H7 (cell line): Measurements from ENCODE around the gene BRINP2. TPM values are rescaled to one million over a fixed set of nuclear protein-coding genes. Genes with fewer than 3 reads are reported as not detected.

Experiments used
- DNase-seq: peaks from one replicate; pipeline ENCODE4 v3.0.0; 2012
- H3K27me3 ChIP-seq: 2 replicates; pipeline ENCODE4 v1.6.0; 2011; ENCODE audit warnings: mild to moderate bottlenecking, low read length; ENCODE audit not compliant: control insufficient read depth, insufficient read depth
- H3K36me3 ChIP-seq: replicated peaks from 2 replicates; pipeline ENCODE4 v1.5.1; 2011; ENCODE audit warnings: low read length; ENCODE audit not compliant: control insufficient read depth, insufficient read depth
- H3K4me3 ChIP-seq: 2 replicates; pipeline ENCODE4 v1.5.1; 2011; ENCODE audit warnings: low read depth, mild to moderate bottlenecking, control low read depth, low read length, moderate library complexity; ENCODE audit not compliant: insufficient read depth
- total RNA-seq: library from RNA; depleted of rRNA; stranded (reverse); fragments of >200 nt; shearing (Covaris generic); gene quantifications from 2 replicates; pipeline ENCODE4 v1.2.3, GENCODE V29; 2014

The BRINP2 gene
- total RNA-seq, 1 experiment from 2014 or later = not detected

- no peaks in the 10 kb centered on the region for H3K36me3 ChIP-seq
- H3K4me3 ChIP-seq = no peak overlapping the region
- DNase-seq = no peak
- H3K27me3 ChIP-seq = no peaks in the 10 kb centered on the region
Observed at GRCh38 chr1:177145106-177146070, 25.4 kb upstream of the BRINP2 start.

GRCh38 chr1:177146499-177146898 lies 24.3 kb upstream of the BRINP2 start:
- Histone ChIP-seq H3K36me3 (no peaks in the 10 kb centered on the region), H3K27me3 (no peaks in the 10 kb centered on the region), H3K4me3 (no peak overlapping the region)
- DNase-seq = no peak

DNA sequence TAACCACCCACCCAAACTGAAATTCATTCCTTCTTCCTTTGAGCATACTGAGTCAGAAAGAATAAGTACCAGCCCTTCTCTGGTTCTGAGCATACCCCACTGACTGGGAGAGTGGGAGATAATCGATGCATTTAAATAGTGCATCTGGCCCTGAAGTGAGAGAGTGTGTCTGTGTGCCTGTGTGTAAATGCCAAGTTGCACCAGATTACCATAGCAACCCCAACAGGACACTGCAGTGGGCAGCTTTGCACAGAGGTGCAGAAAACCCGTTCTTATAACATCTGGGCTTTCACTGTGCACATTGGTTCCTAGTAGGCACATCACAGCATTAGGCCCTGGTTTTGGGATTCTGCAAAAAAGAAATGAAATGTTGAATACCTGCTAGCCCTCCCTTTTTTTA lies 8.5 kb upstream of the BRINP2 start:
- no peak overlapping the region for H3K4me3 ChIP-seq
- peaks cover 52% of the 10 kb centered on the region for H3K27me3 ChIP-seq
- DNase-seq = no peak
- no peaks in the 10 kb centered on the region for H3K36me3 ChIP-seq

DNA sequence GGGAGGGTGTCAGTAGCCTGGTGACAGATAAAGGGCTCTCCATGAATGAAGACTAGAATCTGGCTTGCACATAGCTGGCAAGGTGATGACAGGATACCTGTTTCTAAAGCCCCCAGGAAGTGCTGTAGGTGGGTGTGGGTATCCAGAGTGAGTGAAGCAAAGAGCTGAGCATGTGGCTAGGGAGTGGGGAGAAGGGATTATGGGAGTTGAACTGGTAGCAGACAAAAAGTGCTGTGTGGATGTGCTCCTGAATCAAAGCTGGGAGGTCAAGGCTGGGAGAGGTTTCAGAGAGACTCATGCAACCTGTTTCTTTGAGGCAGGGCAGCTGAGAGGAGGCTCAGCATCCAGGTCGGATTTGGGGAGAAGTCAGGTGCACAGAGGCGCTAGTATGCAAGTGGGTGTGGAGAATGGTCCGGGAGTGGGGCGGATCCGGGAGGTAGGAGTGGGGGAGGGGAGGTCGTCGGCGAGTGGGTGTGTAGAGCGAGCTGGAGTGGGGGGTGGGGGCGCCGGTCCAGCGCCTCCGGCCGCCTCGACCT lies 6.8 kb upstream of the BRINP2 start:
- H3K27me3 ChIP-seq = peaks cover 68% of the 10 kb centered on the region
- no peak for DNase-seq
- no peaks in the 10 kb centered on the region for H3K36me3 ChIP-seq
- peak overlapping the region; percentile 71 for H3K4me3 ChIP-seq

DNA sequence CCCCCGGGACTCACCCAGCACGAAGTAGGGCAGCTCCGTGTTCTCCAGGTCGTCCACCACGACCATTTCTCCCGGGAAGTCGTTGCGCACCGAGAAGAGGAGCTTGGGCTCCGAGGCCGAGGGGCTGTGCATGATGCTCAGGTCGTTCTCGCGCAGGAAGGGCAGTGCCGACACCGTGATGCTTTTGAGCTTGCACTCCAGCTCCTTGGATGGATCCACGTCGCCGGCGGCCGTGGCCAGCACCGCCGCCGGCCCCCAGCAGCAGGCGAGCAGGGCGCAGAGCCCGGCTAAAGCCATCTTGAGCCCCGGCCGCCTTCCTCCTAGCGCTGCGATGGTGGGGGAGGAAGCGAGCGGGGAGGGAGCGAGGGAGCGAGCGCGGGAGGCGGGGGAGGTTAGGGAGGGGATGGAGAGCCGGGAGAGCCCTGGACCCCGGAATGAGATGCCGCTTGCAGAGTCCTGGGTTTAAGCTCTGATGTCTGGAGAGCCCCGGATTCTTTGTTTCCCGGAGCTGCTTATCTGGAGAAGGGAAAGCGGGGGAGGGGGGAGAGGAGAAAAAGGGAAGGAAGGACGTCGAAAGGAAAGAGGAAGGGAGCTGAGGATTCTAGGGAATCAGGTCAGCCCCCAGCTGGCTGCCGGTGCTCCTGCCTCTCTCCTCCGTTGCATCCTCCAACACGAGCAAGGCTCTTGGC lies 6.2 kb upstream of the BRINP2 start, which contains the start of gene ASTN1:
Gene ASTN1, minus strand, starts transcription at position 333 of the 689 bp plus-strand sequence. Its CDS starts 36 bp downstream, at position 297.
- peak; percentile 86 for DNase-seq
- Histone ChIP-seq H3K36me3 (no peaks in the 10 kb centered on the region), H3K27me3 (peaks cover 74% of the 10 kb centered on the region), H3K4me3 (peak within 1 kb of the TSS; percentile 71)

DNA sequence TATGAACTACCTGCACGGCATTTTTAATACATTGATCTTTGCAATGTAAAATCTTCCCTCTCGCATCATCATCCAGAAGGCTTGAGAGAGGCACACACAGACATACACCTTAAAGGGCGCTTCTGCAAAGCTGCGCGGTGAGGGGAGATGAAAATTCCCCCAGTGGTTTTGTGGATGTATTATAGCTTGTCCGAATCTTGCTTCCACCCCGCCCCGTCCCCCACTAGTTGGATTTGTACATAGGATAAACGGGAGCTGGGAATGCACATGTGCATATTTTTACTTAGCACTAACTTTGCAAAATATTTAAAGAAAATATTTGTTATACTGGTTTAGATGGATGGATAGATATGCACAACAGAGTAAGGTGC lies 5.7 kb upstream of the BRINP2 start:
- Histone ChIP-seq H3K4me3 (peak overlapping the region; percentile 71), H3K36me3 (no peaks in the 10 kb centered on the region), H3K27me3 (peaks cover 80% of the 10 kb centered on the region)
- no peak for DNase-seq

GRCh38 chr1:177171536-177172123 lies 872 bp downstream of the BRINP2 start:
- DNase-seq = no peak
- no peak overlapping the region; the same call in 1 of the 2 replicates for H3K4me3 ChIP-seq
- H3K36me3 ChIP-seq = no peaks in the 10 kb centered on the region
- peaks cover 87% of the 10 kb centered on the region for H3K27me3 ChIP-seq

DNA sequence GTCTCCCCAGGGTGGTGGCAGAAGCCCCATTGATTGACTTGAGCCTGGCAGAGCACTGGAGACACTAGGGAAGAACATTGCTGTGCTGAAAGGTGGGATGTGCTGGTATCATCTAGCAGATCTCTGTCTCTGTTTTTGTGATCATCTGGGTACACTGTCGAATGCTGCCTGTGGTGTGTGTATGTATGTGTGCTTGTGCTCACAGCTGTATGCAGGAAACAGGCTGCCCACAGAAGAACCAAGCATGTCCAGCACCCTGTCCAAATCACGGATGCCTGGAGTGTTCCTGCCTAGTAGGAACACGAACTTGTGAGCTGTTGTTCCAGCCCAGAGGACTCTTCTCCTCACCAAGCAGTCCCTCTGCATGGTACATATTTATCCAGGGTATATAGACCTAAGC lies 1.5 kb downstream of the BRINP2 start:
- no peak overlapping the region for H3K4me3 ChIP-seq
- peaks cover 85% of the 10 kb centered on the region for H3K27me3 ChIP-seq
- no peak for DNase-seq
- H3K36me3 ChIP-seq = no peaks in the 10 kb centered on the region

DNA sequence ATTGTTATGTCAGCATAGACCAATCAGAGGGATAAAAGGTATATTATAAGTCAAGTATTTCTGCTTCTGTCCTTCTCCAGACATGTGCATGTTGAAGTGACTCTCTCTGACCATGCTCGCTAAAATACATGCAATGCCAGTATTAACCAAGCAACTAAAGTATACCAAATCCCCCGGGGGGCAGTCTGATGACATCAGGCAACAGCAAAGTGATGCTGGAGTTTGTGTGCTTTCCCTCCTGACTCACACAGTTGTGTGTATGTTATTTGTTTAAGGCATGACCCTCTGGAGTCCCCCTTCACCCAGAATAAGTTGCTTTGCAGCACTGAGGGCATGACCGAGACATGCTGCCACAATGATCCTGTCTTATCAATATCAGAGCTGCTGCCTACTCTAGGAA lies 2.1 kb downstream of the BRINP2 start:
- no peaks in the 10 kb centered on the region for H3K36me3 ChIP-seq
- no peak overlapping the region for H3K4me3 ChIP-seq
- DNase-seq = no peak
- peaks cover 86% of the 10 kb centered on the region for H3K27me3 ChIP-seq

DNA sequence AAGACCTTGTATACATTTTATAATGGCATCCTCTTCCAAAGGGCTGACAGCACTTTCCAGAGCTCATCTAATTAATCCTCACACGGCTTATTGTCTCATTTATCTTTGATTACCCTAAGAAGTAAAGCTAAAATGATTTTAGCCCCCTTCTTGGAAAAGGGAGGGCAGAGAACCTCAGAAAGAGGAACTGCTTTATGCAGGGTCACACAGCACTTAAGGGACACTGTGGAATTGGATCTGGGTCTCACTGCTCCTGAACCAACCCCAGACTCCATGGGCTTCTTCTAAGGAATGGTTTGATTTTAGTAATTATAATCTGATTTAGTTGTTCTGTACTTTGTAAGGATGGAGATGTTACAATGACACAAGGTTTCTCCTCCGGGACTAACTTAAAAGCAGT lies 3.2 kb downstream of the BRINP2 start:
- H3K4me3 ChIP-seq = no peak overlapping the region
- DNase-seq = no peak
- H3K36me3 ChIP-seq = no peaks in the 10 kb centered on the region
- H3K27me3 ChIP-seq = peaks cover 85% of the 10 kb centered on the region

DNA sequence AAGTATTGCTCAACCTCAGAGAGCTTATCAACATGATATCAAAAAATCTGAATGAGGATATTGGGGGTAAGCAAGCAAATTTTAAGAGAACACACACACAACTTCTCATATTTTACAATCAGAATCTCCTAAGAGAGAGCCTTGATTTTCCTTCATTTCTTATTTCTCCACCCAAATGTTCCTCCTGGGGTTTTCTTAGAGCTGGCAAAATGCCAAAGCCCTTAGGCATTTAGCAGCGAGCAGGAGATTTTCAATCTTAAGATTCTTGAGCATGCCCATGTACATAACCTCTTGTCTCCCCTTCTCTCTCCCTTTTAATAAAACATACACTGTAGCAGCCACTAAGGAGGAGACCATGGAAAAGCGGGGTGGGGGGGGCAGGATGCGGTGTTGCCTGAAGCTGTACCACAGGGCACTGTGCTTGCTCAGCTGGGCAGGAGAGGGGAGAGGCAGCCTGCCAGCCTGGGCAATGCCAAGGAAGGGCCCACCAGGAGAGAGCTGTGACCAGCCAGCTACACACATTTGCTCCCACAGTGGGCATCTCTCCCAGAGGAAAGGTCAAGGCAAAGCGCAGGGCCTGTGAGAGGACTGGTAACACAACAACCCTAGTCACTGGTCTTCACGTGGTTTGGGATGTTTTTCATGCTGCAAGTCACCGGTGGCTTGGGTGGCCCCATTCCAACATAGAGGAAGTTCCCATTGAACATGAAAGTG lies 4.3 kb downstream of the BRINP2 start:
- Histone ChIP-seq H3K36me3 (no peaks in the 10 kb centered on the region), H3K27me3 (peaks cover 85% of the 10 kb centered on the region), H3K4me3 (no peak overlapping the region)
- no peak for DNase-seq

DNA sequence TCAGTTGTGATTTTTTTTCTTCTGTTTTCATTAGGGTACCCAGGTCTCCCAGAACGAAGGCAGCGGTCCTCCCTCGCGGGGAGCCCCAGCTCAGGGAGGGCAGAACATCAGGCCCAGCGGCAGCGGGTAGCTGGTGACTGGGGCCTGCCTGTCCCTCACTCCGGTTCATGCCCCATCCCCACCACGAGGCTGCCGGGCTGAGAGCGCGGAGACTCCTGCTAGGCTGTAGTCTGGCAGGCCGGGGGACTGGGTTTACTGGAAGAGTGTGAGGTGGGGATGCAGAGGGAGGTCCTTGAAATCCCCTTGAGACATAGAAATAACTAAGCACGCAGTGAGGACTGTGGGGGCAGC lies 10.5 kb downstream of the BRINP2 start:
- Histone ChIP-seq H3K36me3 (no peaks in the 10 kb centered on the region), H3K4me3 (peak overlapping the region; percentile 41; the same call in 1 of the 2 replicates), H3K27me3 (peaks cover 49% of the 10 kb centered on the region)
- DNase-seq = peak; percentile 74

DNA sequence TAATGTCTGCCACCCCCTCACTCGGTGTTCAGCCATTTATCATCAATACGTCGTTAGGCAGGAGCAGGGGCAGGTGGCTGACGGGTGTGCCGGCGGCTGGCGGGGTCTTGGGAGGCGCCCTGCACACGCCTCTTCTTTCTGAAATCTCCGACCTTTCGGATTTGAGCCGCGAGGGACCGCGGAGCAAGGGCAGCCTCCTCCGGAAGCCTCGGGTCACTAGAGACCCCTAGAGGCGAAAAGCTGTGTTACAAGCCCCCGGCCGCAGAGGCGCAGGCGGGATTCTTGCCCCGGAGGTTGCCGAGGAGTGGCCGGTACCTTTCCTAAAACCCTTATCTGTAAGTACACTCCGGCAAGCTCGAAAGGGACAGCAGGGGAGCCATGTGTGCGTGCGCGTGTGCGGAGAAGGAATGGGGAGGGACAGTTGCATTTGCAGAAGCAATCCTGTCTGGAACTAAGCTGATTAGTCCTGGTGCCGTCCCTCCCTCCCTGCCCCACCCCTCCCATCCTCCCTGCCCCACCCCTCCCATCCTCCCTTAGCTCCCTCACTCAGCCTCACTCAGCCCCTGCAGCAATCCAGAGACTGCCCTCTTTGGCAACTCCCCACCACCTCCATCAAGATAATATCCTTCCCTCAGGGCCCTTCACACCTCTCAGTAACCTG lies 11.0 kb downstream of the BRINP2 start:
- H3K4me3 ChIP-seq = peak overlapping the region; percentile 41
- DNase-seq = peak; percentile 91
- no peaks in the 10 kb centered on the region for H3K36me3 ChIP-seq
- peaks cover 47% of the 10 kb centered on the region for H3K27me3 ChIP-seq

GRCh38 chr1:177183836-177184235 lies 13.1 kb downstream of the BRINP2 start:
- Histone ChIP-seq H3K36me3 (no peaks in the 10 kb centered on the region), H3K4me3 (no peak overlapping the region), H3K27me3 (peaks cover 27% of the 10 kb centered on the region)
- DNase-seq = no peak
